Panc1 (cell line): Measurements from ENCODE around the gene PKD1. TPM values are rescaled to one million over a fixed set of nuclear protein-coding genes. Genes with fewer than 3 reads are reported as not detected.
"Not testable (repeated sequence)": the region's sequence is repeated elsewhere in the genome, so short reads cannot be mapped to it uniquely, and the experiment has no call there.

Source experiments
- ATAC-seq: fragments of 200-7000 bp; cut with Tn5 transposase; 2 replicates; pipeline ENCODE4 v1.9.1; 2020; ENCODE audit warnings: mild to moderate bottlenecking, moderate library complexity
- Bru-seq: library from RNA; stranded (reverse); fragments of 400-500 nt; gene quantifications from one replicate; lab custom pipeline; 2021; lab: Mats Ljungman, UMichigan
- BruChase-seq, 2 experiments: library from RNA; stranded (reverse); fragments of 400-500 nt; gene quantifications; one replicate each; lab custom pipeline; 2021; lab: Mats Ljungman, UMichigan
- BruUV-seq: library from RNA; stranded (reverse); fragments of 400-500 nt; replicated peaks from 2 replicates; lab custom pipeline; 2021; lab: Mats Ljungman, UMichigan
- CTCF ChIA-PET: fragments of 300-600 bp; sonication (Branson Sonifier 250); formaldehyde crosslinking; loops from one replicate; lab custom pipeline; 2022; ENCODE audit warnings: antibody characterized with exemption; lab: Charles Lee
- POLR2A ChIA-PET: fragments of 300-600 bp; sonication (Branson Sonifier 250); formaldehyde crosslinking; loops from one replicate; lab custom pipeline; 2022; ENCODE audit warnings: antibody characterized with exemption; lab: Charles Lee
- DNase-seq: peaks from one replicate; pipeline ENCODE4 v3.0.0-alpha.2; 2010; ENCODE audit warnings: low read depth, low spot score
- H3K27ac ChIP-seq: 2 replicates; pipeline ENCODE4 v1.5.1; 2011; ENCODE audit warnings: mild to moderate bottlenecking, low read length, inconsistent platforms
- H3K27me3 ChIP-seq: fragments of 200-500 bp; sonication (Bioruptor generic); 2 replicates; pipeline ENCODE4 v1.6.0; 2014; ENCODE audit warnings: low read length, inconsistent platforms; ENCODE audit not compliant: control insufficient read depth, insufficient read depth
- H3K36me3 ChIP-seq: fragments of 200-500 bp; sonication (Bioruptor generic); 2 replicates; pipeline ENCODE4 v1.5.1; 2014; ENCODE audit warnings: inconsistent platforms, mild to moderate bottlenecking, low read length, moderate library complexity; ENCODE audit not compliant: control insufficient read depth, insufficient read depth
- H3K4me1 ChIP-seq: 2 replicates; pipeline ENCODE4 v1.5.1; 2011; ENCODE audit warnings: inconsistent platforms, mild to moderate bottlenecking, low read length, moderate library complexity; ENCODE audit not compliant: control insufficient read depth, insufficient read depth
- H3K4me3 ChIP-seq, 2 experiments: 2 replicates each; pipeline ENCODE4 v1.5.1; 2011 to 2012; ENCODE audit warnings: low read depth in 2 of 2, low read length in 2 of 2, mild to moderate bottlenecking in 2 of 2, inconsistent platforms in 1 of 2, moderate library complexity in 1 of 2
- H3K9me3 ChIP-seq: fragments of 200-500 bp; sonication (Bioruptor generic); 2 replicates; pipeline ENCODE4 v1.5.1; 2014; ENCODE audit warnings: low read depth, mild to moderate bottlenecking, inconsistent platforms, low read length, moderate library complexity; ENCODE audit not compliant: control insufficient read depth, insufficient read depth
- POLR2AphosphoS5 ChIP-seq: IDR thresholded peaks from 2 replicates; pipeline ENCODE4 v1.6.1; 2012; ENCODE audit warnings: mild to moderate bottlenecking, low read depth, low read length, moderate library complexity
- REST ChIP-seq, 2 experiments: IDR thresholded peaks; 2 replicates each; pipeline ENCODE4 v1.6.1; 2011 to 2012; ENCODE audit warnings: low read depth in 2 of 2, control low read depth in 1 of 2, low read length in 1 of 2, mild to moderate bottlenecking in 1 of 2, moderate library complexity in 1 of 2; ENCODE audit not compliant: insufficient read depth in 1 of 2
- SIN3A ChIP-seq: IDR thresholded peaks from 2 replicates; pipeline ENCODE4 v1.6.1; 2012; ENCODE audit warnings: low read depth, mild to moderate bottlenecking, low read length, moderate library complexity, borderline replicate concordance; ENCODE audit not compliant: insufficient read depth
- TCF7L2 ChIP-seq: IDR thresholded peaks from 2 replicates; pipeline ENCODE4 v1.6.1; 2011; ENCODE audit warnings: mild to moderate bottlenecking, low read depth, low read length, inconsistent platforms
- in situ Hi-C: cut with HindIII; loops from 2 replicates; pipeline ENCODE4 v1.10.0; 2016; ENCODE audit warnings: low sequenced_read_pairs, low pct_unique_long_range_greater_than_20kb
- intact Hi-C: fragments of 100-400 bp; cut with micrococcal nuclease; formaldehyde crosslinking; loops from one replicate; pipeline ENCODE4 v1.10.0; 2022; ENCODE audit not compliant: unreplicated experiment
- long read RNA-seq: library from polyadenylated mRNA; unstranded; transcript quantifications from one replicate; pipeline ENCODE4 v2.0.0, GENCODE V29; 2021; ENCODE audit not compliant: unreplicated experiment
- polyA plus RNA-seq: library from polyadenylated mRNA; unstranded; fragments of >200 nt; gene quantifications from one replicate; pipeline ENCODE4 v1.2.1, GENCODE V29; 2012; ENCODE audit warnings: missing spikeins; ENCODE audit not compliant: insufficient read length
- total RNA-seq: library from RNA; stranded (reverse); gene quantifications from one replicate; pipeline ENCODE4 v1.2.1, GENCODE V29; 2021; ENCODE audit not compliant: unreplicated experiment
- TF ChIP-seq, protein P1 (sequence below): fragments of 450-650 bp; IDR thresholded peaks from 2 replicates; pipeline ENCODE4 v1.5.1; 2017; ENCODE audit warnings: mild to moderate bottlenecking

Gene PKD1
- total RNA-seq: 279 TPM
- polyA plus RNA-seq: 412 TPM
- percentile 68 among the genes with signal in this experiment for Bru-seq, nascent RNA
- percentile 85 among the genes with signal in this experiment for BruChase-seq, experiment 1, labeled RNA remaining after a 2-hour chase
- percentile 90 among the genes with signal in this experiment for BruChase-seq, experiment 2, labeled RNA remaining after a 6-hour chase
- long read RNA-seq, partial matches to known transcripts: 56 of 82 reads
- long read RNA-seq, other reads (novel, unspliced or antisense): 23 of 82 reads

DNA sequence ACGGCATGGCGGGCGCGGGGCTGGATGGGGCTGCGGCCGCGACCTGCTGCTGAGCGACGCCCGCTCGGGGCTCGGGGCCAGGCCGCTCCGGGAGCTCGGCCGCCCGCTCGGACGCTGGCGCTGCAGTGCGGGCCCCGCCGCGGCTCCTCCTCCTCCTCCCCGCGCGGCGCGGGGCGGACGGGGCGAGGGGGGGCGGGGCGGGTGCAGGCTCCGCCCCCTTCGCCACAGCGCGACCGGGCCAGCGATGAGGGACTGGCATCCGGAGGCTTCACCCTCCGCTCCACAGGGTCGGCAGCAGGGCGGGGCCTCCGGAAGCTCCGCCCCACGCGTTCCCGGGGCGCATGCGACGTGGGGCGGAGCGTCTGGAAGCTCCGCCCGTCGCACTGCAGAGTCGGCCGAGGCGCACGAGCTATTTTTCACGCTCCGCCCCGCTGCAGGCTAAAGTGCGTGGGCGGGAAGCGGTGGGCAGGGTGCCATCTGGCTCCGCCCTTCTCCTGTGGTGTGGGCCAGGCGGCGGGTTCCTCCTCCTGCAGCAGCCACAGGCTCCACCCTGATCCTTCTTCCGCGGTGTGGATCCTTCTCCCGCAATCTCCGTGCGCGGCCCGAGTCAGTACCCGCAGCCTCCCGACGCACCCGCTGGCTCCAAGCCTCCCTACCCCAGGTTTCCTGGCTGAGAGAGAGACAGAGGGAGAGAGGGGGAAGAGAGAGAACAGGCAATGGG, at the start of gene PKD1:
Gene PKD1, minus strand, starts transcription at position 129 of the 721 bp plus-strand sequence. CDS start 209 bp downstream, outside the sequence.
- peak; percentile 89 for ATAC-seq
- H3K4me1 ChIP-seq, intact Hi-C loops, H3K36me3 ChIP-seq, BruUV-seq, DNase-seq, H3K9me3 ChIP-seq, H3K27me3 ChIP-seq, in situ Hi-C loops: not testable (repeated sequence)
- Histone ChIP-seq H3K27ac (peak within 1 kb of the TSS; percentile 79), H3K4me3 (peak within 1 kb of the TSS; percentile 49 to 57)
- ChIA-PET POLR2A (interaction anchor here (0.7 kb wide), 1 partner anchor 14 kb away, joined by 3 read pairs; no protein-coding TSS in a partner anchor), CTCF (interaction anchor here (0.5 kb wide), 1 partner anchor 88 kb away, joined by 3 read pairs; the partner anchor contains the start of genes NTHL1 and TSC2)

GRCh38 chr16:2184962-2185361, 49.3 kb upstream of the PKD1 start:
- TF ChIP-seq SIN3A (no peak), REST (IDR thresholded peaks at IDR 0.05; ENCODE audit: insufficient read depth in 1 of 2, low read depth in 2 of 2, low read length in 1 of 2) (no peak), TCF7L2 (no peak), POLR2AphosphoS5 (no peak)
- TF ChIP-seq, protein P1, sequence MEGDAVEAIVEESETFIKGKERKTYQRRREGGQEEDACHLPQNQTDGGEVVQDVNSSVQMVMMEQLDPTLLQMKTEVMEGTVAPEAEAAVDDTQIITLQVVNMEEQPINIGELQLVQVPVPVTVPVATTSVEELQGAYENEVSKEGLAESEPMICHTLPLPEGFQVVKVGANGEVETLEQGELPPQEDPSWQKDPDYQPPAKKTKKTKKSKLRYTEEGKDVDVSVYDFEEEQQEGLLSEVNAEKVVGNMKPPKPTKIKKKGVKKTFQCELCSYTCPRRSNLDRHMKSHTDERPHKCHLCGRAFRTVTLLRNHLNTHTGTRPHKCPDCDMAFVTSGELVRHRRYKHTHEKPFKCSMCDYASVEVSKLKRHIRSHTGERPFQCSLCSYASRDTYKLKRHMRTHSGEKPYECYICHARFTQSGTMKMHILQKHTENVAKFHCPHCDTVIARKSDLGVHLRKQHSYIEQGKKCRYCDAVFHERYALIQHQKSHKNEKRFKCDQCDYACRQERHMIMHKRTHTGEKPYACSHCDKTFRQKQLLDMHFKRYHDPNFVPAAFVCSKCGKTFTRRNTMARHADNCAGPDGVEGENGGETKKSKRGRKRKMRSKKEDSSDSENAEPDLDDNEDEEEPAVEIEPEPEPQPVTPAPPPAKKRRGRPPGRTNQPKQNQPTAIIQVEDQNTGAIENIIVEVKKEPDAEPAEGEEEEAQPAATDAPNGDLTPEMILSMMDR: no peak
- no peaks in the 10 kb centered on the region for H3K27me3 ChIP-seq
- no peak overlapping the region for H3K27ac ChIP-seq
- BruUV-seq: no TSS peak
- DNase-seq (no peak), ATAC-seq (no peak)
- no peaks in the 10 kb centered on the region for H3K36me3 ChIP-seq
- in situ Hi-C loops (no loop called here), intact Hi-C loops (no loop called here)
- H3K9me3 ChIP-seq: no peaks in the 10 kb centered on the region
- POLR2A ChIA-PET: no interaction called here
- 0 out of 2 replicates have a peak, but pooled peaks cover under 1% of the 10 kb centered on the region for H3K4me1 ChIP-seq
- CTCF ChIA-PET: no interaction called here
- no peak overlapping the region for H3K4me3 ChIP-seq
